ENCODE results near the gene GSK3B.

GSK3B gene
- 81.3 to 104 (median 85.8) reads per million in 3 donors for total RNA-seq

GRCh38 chr3:120093911-120094775 is at the start of gene GSK3B:
Gene GSK3B (minus strand): TSS chr3:120094447. CDS start chr3:120093434, 1,013 bp downstream.
- no peaks in the 10 kb centered on the region for H3K9me3 ChIP-seq (ENCODE audit: control insufficient read depth, low read length)
- H3K27me3 ChIP-seq (replicated peaks; ENCODE audit: control insufficient read depth, insufficient read depth, low read length, poor library complexity, severe bottlenecking), result no peaks in the 10 kb centered on the region
- peak within 1 kb of the TSS; percentile 99 for H3K27ac ChIP-seq (ENCODE audit: insufficient read depth, low read length, poor library complexity, severe bottlenecking)
- H3K4me3 ChIP-seq (ENCODE audit: insufficient read depth, low read depth, low read length, poor library complexity, severe bottlenecking), result peak within 1 kb of the TSS; percentile 79
- peaks cover 16% of the 10 kb centered on the region for H3K4me1 ChIP-seq (ENCODE audit: control insufficient read depth, insufficient read depth, low read length, poor library complexity, severe bottlenecking)
- no peaks in the 10 kb centered on the region for H3K36me3 ChIP-seq (ENCODE audit: control insufficient read depth, insufficient read depth, low read length)
- DNase-seq, result peak; percentile 65 to 73 (median 69)

GRCh38 chr3:120143676-120144075 is 49.4 kb upstream of the GSK3B start:
- H3K9me3 ChIP-seq (ENCODE audit: control insufficient read depth, low read length), result no peaks in the 10 kb centered on the region
- no peak for DNase-seq
- H3K36me3 ChIP-seq (ENCODE audit: control insufficient read depth, insufficient read depth, low read length), result no peaks in the 10 kb centered on the region
- H3K4me1 ChIP-seq (ENCODE audit: control insufficient read depth, insufficient read depth, low read length, poor library complexity, severe bottlenecking), result no peaks in the 10 kb centered on the region
- H3K27ac ChIP-seq (ENCODE audit: insufficient read depth, low read length, poor library complexity, severe bottlenecking), result no peak overlapping the region
- no peaks in the 10 kb centered on the region for H3K27me3 ChIP-seq (replicated peaks; ENCODE audit: control insufficient read depth, insufficient read depth, low read length, poor library complexity, severe bottlenecking)
- H3K4me3 ChIP-seq (ENCODE audit: insufficient read depth, low read depth, low read length, poor library complexity, severe bottlenecking), result no peak overlapping the region

- no peaks in the 10 kb centered on the region for H3K27me3 ChIP-seq (replicated peaks; ENCODE audit: control insufficient read depth, insufficient read depth, low read length, poor library complexity, severe bottlenecking)
- H3K36me3 ChIP-seq (ENCODE audit: control insufficient read depth, insufficient read depth, low read length), result no peaks in the 10 kb centered on the region
- no peak overlapping the region for H3K27ac ChIP-seq (ENCODE audit: insufficient read depth, low read length, poor library complexity, severe bottlenecking)
- no peaks in the 10 kb centered on the region for H3K9me3 ChIP-seq (ENCODE audit: control insufficient read depth, low read length)
- no peaks in the 10 kb centered on the region for H3K4me1 ChIP-seq (ENCODE audit: control insufficient read depth, insufficient read depth, low read length, poor library complexity, severe bottlenecking)
- H3K4me3 ChIP-seq (ENCODE audit: insufficient read depth, low read depth, low read length, poor library complexity, severe bottlenecking), result no peak overlapping the region
- DNase-seq, result no peak
These were observed 48.0 kb upstream of the GSK3B start for GRCh38 chr3:120142236-120142635.

GRCh38 chr3:120140098-120140742 is 46.0 kb upstream of the GSK3B start:
- H3K4me1 ChIP-seq (ENCODE audit: control insufficient read depth, insufficient read depth, low read length, poor library complexity, severe bottlenecking), result no peaks in the 10 kb centered on the region
- H3K27ac ChIP-seq (ENCODE audit: insufficient read depth, low read length, poor library complexity, severe bottlenecking), result no peak overlapping the region
- H3K27me3 ChIP-seq (replicated peaks; ENCODE audit: control insufficient read depth, insufficient read depth, low read length, poor library complexity, severe bottlenecking), result no peaks in the 10 kb centered on the region
- no peak for DNase-seq
- no peaks in the 10 kb centered on the region for H3K36me3 ChIP-seq (ENCODE audit: control insufficient read depth, insufficient read depth, low read length)
- H3K4me3 ChIP-seq (ENCODE audit: insufficient read depth, low read depth, low read length, poor library complexity, severe bottlenecking), result no peak overlapping the region
- no peaks in the 10 kb centered on the region for H3K9me3 ChIP-seq (ENCODE audit: control insufficient read depth, low read length)

- Histone ChIP-seq H3K4me1 (ENCODE audit: control insufficient read depth, insufficient read depth, low read length, poor library complexity, severe bottlenecking) (no peaks in the 10 kb centered on the region), H3K27ac (ENCODE audit: insufficient read depth, low read length, poor library complexity, severe bottlenecking) (no peak overlapping the region), H3K4me3 (ENCODE audit: insufficient read depth, low read depth, low read length, poor library complexity, severe bottlenecking) (no peak overlapping the region), H3K27me3 (replicated peaks; ENCODE audit: control insufficient read depth, insufficient read depth, low read length, poor library complexity, severe bottlenecking) (no peaks in the 10 kb centered on the region), H3K36me3 (ENCODE audit: control insufficient read depth, insufficient read depth, low read length) (no peaks in the 10 kb centered on the region), H3K9me3 (ENCODE audit: control insufficient read depth, low read length) (no peaks in the 10 kb centered on the region)
- DNase-seq, result no peak
These were observed 44.9 kb upstream of the GSK3B start for GRCh38 chr3:120139140-120139539.

- no peak overlapping the region for H3K27ac ChIP-seq (ENCODE audit: insufficient read depth, low read length, poor library complexity, severe bottlenecking)
- H3K4me3 ChIP-seq (ENCODE audit: insufficient read depth, low read depth, low read length, poor library complexity, severe bottlenecking), result no peak overlapping the region
- DNase-seq, result no peak
- no peaks in the 10 kb centered on the region for H3K36me3 ChIP-seq (ENCODE audit: control insufficient read depth, insufficient read depth, low read length)
- H3K9me3 ChIP-seq (ENCODE audit: control insufficient read depth, low read length), result no peaks in the 10 kb centered on the region
- no peaks in the 10 kb centered on the region for H3K4me1 ChIP-seq (ENCODE audit: control insufficient read depth, insufficient read depth, low read length, poor library complexity, severe bottlenecking)
- H3K27me3 ChIP-seq (replicated peaks; ENCODE audit: control insufficient read depth, insufficient read depth, low read length, poor library complexity, severe bottlenecking), result no peaks in the 10 kb centered on the region
These were observed 43.3 kb upstream of the GSK3B start for GRCh38 chr3:120137548-120137947.

GRCh38 chr3:120130656-120131055 is 36.4 kb upstream of the GSK3B start:
- no peak for DNase-seq
- Histone ChIP-seq H3K27ac (ENCODE audit: insufficient read depth, low read length, poor library complexity, severe bottlenecking) (no peak overlapping the region), H3K36me3 (ENCODE audit: control insufficient read depth, insufficient read depth, low read length) (no peaks in the 10 kb centered on the region), H3K9me3 (ENCODE audit: control insufficient read depth, low read length) (no peaks in the 10 kb centered on the region), H3K27me3 (replicated peaks; ENCODE audit: control insufficient read depth, insufficient read depth, low read length, poor library complexity, severe bottlenecking) (no peaks in the 10 kb centered on the region), H3K4me3 (ENCODE audit: insufficient read depth, low read depth, low read length, poor library complexity, severe bottlenecking) (no peak overlapping the region), H3K4me1 (ENCODE audit: control insufficient read depth, insufficient read depth, low read length, poor library complexity, severe bottlenecking) (no peaks in the 10 kb centered on the region)

GRCh38 chr3:120129718-120130513 is 35.7 kb upstream of the GSK3B start:
- Histone ChIP-seq H3K4me3 (ENCODE audit: insufficient read depth, low read depth, low read length, poor library complexity, severe bottlenecking) (no peak overlapping the region), H3K9me3 (ENCODE audit: control insufficient read depth, low read length) (no peaks in the 10 kb centered on the region), H3K36me3 (ENCODE audit: control insufficient read depth, insufficient read depth, low read length) (no peaks in the 10 kb centered on the region), H3K4me1 (ENCODE audit: control insufficient read depth, insufficient read depth, low read length, poor library complexity, severe bottlenecking) (no peaks in the 10 kb centered on the region), H3K27me3 (replicated peaks; ENCODE audit: control insufficient read depth, insufficient read depth, low read length, poor library complexity, severe bottlenecking) (no peaks in the 10 kb centered on the region), H3K27ac (ENCODE audit: insufficient read depth, low read length, poor library complexity, severe bottlenecking) (no peak overlapping the region)
- DNase-seq, result no peak

- no peaks in the 10 kb centered on the region for H3K27me3 ChIP-seq (replicated peaks; ENCODE audit: control insufficient read depth, insufficient read depth, low read length, poor library complexity, severe bottlenecking)
- H3K9me3 ChIP-seq (ENCODE audit: control insufficient read depth, low read length), result no peaks in the 10 kb centered on the region
- H3K36me3 ChIP-seq (ENCODE audit: control insufficient read depth, insufficient read depth, low read length), result no peaks in the 10 kb centered on the region
- DNase-seq, result no peak
- no peak overlapping the region for H3K4me3 ChIP-seq (ENCODE audit: insufficient read depth, low read depth, low read length, poor library complexity, severe bottlenecking)
- no peaks in the 10 kb centered on the region for H3K4me1 ChIP-seq (ENCODE audit: control insufficient read depth, insufficient read depth, low read length, poor library complexity, severe bottlenecking)
- no peak overlapping the region for H3K27ac ChIP-seq (ENCODE audit: insufficient read depth, low read length, poor library complexity, severe bottlenecking)
These were observed 34.8 kb upstream of the GSK3B start for GRCh38 chr3:120129051-120129450.
